ENCODE measurements around the gene GABRR1.

The GABRR1 gene

DNA sequence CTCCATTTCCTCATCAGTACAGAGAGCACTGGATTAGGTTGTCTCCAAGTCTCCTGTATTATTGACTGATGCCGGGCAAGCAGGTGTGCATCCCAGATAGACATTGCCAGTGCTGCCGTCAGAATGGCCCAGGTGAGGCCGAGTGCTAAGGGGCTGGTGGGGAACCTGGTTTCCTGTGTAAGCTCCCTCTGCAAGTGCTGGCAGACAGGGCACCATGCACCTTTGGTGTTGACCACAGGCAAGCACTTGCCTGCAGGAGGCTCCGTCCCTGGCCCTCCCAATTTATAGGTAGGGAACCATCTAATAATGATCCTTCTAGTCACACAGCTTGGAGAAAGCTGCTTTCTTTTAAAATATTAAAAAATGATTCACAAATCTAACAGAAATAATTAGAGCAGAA is 747 bp downstream of the GABRR1 start:
- DNase-seq: no peak

DNA sequence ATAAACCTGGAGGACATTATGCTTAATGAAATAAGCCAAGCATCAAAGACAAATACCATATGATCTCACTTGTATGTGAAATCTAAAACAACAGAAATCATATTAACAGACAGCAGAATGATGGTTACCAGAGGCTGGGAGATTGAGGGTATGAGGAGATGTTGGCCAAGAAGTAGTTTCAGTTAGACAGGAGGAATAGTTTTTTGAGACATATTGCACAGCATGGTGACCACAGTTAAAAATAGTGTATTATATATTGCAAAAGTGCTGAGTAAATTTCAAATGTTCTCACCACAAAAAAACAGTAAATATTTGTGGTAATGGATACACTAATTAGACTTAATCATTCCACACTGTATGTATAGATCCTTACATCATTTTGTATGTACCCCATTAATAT is 1.8 kb downstream of the GABRR1 start:
- no peak for DNase-seq

DNA sequence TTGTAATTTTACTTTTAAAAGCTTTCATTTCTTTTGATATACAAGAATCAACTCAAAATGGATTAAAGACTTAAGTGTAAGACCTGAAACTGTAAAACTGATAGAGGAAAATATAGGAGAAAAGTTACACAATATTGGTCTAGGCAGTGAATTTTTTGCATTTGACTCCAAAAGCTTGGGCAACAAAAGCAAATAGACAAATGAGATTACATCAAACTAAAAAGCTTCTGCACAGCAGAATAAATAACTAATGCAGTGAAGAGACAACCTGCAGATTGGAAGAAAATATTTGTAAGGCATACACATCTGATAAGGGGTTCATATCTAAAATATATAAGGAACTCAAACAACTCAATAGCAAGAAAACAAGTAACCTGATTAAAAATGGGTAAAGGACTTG is 3.0 kb downstream of the GABRR1 start:
- no peak for DNase-seq

DNA sequence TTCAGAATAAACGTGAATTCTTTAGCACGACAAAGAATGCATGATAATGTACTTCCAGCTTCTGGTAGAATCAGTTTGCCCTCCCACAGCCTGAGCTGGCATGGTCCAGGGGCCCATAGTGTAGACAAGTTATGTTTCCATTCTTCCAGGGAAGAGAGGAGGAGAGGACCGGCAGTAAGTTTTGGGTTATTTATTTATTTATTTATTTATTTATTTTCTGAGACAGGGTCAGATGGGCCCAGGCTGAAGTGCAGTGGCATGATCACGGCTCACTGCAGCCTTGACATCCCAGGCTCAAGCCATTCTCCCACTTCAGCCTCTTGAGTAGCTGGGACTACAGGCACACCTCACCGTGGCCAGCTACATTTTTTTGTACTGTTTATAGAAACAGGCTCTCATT is 4.7 kb downstream of the GABRR1 start:
- no peak for DNase-seq

DNA sequence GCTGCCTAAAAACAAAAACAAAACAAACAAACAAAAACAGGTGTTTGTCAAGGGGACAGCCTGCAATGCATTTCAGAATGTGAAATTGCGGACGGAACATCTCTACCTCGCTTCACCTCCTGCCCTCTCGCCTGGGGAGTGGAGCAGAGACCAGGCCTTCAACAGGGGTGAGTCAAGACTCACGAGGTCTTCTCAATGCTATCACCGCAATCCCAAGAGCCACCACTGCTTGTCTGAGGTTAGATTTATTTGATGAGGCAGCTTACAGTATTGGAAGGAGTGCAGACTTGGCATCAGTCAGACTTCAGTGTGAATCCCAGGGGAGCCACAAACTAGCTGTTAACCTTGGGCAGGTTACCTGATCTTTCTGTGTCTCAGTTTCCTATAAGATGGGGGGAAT is 7.7 kb downstream of the GABRR1 start:
- DNase-seq: no peak

DNA sequence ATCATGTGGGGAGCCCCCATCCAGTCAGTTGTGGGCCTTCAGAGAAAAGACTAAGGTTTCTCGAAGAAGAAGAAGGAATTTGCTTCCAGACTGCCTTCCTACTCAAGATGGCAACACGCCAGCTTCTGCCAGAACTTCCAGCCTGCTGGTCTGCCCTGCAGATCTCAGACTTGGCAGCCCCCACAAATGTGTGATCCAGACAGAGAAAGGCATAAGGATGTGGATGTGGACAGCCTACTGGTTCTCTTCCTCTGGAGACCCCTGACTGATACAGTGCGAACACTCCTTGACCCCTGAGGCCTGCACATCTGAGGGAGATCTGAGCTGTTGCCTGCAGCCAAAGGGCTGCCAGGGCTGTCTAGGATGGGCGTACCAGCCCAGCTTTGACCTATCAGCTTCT is 8.6 kb downstream of the GABRR1 start:
- DNase-seq: peak in 22 of 58 donors; percentile 1 to 40 (median 8)

DNA sequence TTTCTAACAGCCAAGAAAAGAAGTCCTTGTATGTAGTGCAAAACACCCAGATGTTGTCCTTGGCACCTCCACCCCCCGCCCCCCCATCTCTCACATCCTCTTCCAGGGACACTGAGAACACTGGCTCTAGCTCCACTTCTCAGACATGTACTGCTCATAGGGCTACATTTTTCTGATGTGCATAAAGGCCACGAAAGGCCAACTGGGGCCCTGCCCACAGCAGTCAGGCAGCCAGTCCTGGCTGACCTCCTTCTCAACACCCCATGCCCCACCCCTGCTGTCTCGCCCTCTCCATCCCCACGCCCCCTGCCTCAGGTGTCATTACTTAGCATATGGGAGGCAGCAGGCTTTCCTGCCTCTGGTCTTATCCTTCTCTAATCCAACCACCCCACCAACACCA is 11.3 kb downstream of the GABRR1 start:
- no peak for DNase-seq

DNA sequence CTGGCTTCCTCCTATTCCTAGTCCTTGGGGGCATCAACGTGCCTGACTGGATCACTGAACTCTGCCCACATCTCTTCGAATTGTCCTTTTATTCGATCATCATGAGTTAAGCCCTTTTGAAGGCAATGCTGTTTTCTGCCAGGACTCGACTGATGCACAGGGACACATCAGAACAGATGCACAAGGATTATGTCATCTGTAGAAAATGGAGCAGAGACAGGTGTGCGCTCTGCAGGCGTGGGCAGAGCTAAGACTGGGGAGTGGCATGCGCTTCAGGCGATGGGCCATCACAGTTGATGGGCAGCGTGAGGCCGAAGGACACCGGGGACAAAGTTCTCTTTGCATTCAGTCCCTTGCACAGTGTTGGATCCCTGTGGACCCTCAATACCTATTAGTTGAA is 13.1 kb downstream of the GABRR1 start:
- DNase-seq: no peak

DNA sequence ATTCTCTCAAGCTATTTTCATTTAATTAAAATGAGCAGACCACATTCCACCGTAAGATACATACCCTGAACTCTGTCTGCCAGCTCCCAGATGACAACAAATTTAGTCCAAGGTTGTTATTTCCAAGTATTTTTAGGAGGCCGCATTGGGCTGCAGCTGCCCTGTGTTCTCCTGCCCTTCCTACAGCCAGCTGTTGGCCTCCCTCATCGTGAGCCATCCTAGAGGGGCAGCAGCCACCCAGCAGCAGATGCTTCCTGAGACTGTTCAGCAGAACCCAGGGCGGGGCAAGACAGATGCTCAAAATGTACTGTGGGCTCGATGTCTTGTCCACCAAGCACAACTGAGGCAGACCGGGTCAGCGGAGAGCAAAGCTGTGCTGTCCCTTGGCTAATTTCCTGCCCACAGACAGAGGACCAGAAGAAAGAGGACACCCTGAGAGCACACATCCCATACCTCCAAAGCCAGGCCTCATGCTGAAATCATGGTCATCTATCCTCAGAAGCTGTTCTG is 16.4 kb downstream of the GABRR1 start:
- DNase-seq: no peak

DNA sequence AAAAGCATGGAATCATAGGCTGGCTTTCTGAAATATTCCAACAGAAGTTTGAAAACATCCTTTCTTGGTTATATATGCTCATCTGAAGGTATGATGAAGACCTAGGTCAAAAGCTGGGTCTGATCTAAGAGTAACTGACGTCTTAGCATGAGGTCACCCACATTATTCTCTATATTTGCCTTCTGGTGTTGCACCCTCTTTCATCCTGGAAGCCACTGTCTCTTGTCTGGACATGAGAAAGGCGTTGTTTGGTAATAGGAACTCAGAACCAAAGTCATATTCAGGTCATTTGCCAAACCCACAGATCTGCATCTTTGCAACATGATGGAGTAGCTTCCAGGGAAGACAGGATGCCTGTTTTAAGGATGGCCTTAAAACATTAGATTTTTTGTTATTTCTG is 17.6 kb downstream of the GABRR1 start:
- DNase-seq: no peak

DNA sequence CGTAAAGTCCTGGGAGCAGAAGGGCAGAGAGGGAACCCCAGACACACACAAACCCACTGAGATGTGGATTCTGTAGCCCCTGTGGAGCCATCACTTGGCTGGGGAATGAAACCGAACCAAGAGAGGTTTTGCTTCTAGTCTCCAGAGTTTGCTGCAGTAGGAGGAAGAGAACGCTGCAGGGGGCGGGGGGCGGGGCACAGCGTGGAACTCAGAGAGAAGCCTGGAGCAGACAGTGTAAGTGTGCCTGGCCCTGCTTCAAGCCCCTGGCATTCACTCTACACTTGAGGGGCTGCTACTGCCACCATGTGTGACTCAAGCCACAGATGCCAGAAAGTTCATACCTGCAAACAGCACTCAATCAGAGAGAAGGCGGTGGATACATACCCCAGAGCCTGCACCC is 18.9 kb downstream of the GABRR1 start:
- DNase-seq: no peak

DNA sequence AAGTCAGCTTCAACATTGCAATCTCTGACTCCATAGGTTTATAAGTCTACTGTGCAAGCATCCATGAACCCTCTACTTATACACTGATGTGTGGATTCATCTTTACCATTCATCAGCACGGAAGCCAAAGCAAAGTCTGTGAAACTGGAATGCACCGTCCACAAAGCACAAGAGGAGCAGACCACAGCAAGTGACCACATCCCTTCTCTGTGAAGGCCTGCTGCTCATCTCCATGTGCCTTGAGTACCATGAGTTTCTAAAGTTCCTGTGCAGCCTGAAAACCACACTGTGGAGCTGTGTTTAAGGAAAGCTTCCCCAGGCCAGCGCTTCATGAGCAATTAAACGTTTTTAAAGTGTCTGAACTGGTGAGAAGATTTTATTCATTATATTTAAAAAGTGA is 20.0 kb downstream of the GABRR1 start:
- no peak for DNase-seq

DNA sequence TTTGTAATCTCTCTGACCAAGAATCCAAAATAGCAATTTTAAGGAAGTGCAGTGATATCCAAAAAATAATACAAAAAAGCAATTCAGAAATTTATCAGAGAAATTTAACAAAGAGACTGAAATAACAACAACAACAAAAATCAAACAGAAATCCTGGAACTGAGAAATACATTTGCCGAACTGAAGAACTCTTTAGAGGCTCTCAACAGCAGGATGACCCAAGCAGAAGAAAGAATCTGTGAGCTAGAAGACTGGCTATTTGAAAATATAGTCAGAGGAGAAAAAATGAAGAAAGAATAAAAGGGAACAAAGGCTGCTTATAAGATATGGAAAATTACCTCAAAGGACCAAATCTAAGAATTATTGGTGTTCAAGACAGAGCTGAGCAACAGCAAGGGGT is 22.6 kb downstream of the GABRR1 start:
- DNase-seq: no peak

DNA sequence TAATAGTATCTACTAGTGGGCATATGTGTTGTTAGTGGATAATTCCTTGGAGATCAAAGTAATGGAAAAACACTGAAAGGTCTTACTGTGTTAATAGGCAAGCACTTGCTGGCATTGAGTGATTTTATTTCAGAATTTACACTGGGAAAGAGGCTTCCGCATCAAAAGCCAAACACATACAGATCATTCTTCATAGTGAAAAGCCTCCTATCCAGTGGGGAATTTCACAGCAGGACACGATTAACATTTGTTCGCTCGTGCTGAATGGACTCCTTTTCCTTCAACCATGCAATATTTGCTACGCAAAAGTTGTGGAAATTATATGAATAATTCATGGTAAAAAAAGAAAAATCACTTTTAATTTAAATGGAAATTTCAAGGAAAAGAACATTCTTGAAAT is 26.4 kb downstream of the GABRR1 start:
- DNase-seq: no peak

DNA sequence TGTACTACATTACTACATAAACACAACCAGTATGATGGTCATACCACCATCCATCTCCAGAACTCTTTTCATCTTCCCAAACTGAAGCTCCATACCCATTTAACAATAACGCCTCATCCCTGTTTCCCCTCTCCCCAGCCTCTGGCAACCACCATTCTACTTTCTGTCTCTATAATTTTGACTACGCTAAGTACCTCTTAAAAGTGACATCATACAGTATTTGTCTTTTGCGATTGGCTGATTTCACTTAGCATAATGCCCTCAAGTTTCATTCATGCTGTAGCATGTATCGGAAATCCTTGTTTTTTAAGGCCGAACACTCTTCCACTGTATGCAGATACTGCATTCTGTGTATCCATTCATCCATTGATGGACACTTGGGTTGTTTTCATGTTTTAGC is 29.7 kb downstream of the GABRR1 start:
- no peak for DNase-seq

DNA sequence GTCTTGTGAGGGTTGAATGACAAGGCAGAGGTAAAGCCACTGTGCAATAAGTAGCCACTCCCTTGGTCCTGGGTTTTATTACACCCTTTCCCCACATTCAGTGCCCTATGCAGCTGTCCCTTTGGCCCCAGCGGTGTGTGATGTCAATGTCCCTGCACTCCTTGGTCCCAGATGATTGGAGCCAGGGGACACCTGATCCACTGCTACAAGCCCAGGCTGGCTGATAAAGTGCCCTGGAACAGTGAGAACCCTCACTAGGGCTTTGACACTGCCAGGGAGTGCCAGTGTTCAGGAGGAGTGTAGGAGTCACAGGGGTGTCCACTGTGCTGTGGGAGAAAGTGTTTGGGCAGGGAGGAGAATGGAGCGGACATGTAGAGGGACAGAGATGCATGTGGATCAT is 30.4 kb downstream of the GABRR1 start:
- no peak for DNase-seq

DNA sequence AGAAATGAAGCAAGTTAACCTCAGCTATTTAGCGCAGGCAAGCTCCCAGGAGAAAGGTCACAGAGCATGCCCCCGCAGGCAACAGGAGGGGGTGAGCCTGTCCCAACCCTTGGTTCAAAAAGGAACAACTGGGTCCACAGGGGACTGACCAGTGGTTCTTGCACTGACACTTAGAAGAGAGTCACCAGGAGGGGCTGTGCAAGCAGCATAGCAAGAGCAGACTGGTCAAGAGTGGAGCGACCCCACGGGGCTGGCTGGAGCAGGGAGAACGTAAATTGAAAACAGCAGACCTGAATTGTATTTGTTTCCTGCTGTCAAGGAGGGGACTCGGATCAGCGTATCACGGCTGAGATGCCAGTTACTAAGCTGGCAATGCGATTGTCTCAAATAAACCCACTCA is 32.8 kb downstream of the GABRR1 start:
- no peak for DNase-seq

DNA sequence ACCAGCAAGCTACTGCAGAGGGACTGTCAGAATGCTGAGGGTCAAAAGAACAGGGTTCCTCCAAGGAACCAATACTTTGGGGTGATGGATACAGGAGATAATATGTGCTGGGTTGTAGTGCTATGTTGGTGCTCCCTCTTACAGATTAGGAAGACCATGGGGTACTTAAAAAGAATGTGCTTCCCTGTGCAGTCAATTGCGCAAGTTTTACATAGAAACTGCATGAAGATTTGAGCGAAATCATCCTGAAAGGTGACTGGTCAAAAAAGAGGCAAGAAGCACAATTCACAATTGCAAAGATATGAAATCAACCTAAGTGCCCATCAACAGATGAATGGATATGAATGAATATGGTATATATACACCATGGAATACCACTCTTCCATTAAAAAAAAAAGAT is 33.9 kb downstream of the GABRR1 start:
- DNase-seq: no peak

DNA sequence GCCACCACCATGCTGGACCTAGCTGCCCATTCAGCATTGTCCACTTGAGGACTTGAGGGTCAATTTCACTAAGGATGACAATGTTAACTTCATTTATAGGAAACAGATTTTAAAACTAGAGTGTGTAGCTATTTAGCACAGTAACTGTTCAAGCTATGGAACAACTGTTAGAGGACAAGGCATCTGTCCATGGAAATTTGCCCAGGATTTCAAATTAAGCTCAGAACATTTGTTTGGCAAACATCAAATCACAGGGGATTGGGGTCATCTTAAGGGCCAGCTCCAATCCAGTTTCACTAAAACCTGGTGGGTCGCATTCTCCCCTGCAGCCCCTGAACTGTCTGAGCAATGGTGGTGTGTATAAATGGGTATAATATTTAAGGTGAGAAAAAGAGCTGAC is 36.2 kb downstream of the GABRR1 start:
- no peak for DNase-seq

DNA sequence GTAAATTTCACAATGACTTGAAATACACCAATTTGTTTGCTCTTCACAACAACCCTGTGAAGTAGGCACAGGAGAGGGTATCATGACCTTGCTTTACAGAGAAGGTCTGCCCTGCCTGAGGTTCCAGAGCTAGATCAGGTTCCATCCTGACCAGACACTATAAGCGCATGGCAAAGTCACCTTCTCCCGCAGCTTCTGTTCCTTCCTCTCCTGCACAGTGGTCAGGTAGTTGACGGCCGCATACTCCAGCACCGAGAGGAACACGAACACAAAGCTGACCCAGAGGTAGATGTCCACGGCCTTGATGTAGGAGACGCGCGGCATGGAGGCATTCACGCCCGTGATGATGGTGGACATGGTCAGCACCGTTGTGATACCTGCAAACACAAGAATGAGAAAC is 37.0 kb downstream of the GABRR1 start:
- no peak for DNase-seq

DNA sequence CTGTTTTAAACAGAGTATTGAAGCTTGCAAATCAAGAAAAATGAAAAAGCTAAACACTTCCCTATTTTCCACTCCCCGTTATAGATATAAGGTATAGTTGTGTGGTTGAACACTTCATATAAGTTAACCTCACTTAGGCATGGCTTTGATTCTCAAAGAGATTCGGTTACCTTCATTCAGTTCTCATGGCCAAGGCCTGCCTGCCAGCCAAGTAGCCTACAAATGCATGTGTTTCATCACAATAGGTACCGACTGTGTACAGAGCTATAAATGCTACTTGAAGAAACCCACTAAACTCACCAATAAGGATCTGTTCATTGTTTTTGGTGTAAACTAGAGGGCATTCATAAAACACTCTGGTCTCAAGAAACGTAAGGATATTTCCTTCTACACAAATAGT is 43.5 kb downstream of the GABRR1 start:
- DNase-seq: no peak

DNA sequence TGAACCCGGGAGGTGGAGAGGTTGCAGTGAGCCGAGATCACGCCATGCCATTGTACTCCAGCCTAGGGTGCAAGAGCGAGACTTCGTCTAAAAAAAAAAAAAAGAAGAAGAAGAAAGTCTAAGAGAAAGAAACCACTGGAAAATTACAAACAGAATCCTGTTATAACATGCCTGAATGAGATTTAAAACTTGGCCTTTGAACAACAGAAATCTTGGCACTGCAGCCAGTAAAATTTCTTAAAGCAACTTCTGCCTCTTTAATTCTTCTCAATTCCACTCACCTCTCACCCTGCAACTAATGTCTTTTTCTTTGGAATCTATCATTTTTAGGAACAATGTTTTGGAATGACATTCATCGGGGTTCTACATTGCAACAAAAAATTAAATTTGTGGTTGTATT is 45.0 kb downstream of the GABRR1 start:
- DNase-seq: no peak

DNA sequence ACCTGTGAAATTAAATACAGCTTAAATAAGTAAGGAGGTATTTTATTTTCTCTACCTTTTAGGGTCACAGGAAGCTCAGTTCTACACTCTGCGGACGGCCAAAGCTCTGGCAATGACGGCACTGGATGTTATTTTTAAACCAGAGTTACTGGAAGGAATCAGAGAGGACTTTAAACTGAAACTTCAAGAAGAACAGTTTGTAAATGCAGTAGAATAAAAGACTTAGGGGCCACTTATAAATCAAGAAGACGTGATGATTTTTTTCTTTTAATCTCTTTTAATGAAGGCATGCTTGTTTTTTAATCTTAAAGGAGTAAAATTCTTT is 55.1 kb downstream of the GABRR1 start:
- DNase-seq: no peak

DNA sequence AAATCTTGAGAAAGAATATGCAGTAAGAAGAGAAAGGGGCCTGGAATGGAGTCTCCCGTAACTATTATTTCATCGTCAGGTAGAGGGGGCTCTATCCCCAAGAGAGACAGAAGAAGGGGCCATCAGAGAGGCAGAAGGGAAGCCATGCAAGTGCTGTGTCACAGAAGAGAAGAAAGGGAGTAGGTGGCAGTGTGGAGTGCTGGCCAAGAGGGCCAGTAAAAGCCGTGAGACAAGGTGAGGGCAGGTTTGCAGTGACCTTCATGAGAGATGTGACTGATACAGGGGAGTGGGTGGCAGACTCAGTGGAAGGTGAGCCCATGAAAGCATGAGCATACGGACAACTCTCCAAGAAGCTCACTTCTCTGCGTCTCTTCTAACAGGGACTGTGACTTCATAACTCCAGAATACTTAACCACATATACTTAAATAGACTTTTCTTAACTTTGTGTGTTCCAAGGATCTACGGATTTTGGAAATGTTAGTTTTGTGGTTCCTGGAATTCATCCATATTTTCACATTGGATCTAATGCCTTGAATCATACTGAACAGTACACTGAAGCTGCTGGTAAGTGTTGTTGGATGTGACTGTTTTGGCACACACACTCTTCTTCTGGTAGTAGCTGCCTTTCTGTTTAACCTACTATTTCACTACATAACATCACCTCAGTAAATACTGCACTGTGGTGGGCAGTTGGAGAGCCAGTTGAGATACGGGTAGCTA is 55.7 kb downstream of the GABRR1 start:
- DNase-seq: no peak

All from anterior cingulate cortex (tissue), 58 donors.